Thyroid gland (tissue), 4 donors: Measurements from ENCODE around the gene PAPPA2.

Experiments used
- POLR2A ChIP-seq, 2 donors: fragments of 450-650 bp; IDR thresholded peaks; one replicate each; pipeline ENCODE4 v1.6.1; 2017; ENCODE audit warnings: antibody characterized with exemption in 2 of 2, mild to moderate bottlenecking in 2 of 2, moderate library complexity in 1 of 2
- TF ChIP-seq, protein P1 (sequence below), 6 experiments: fragments of 200-600 bp in 3 of 6; fragments of 450-650 bp in 3 of 6; sonication (generic) in 3 of 6; IDR thresholded peaks; one replicate each; pipeline ENCODE4 v1.5.1; 2016 to 2019; ENCODE audit warnings: antibody characterized with exemption in 6 of 6, mild to moderate bottlenecking in 2 of 6, inconsistent platforms in 1 of 6, moderate library complexity in 1 of 6

DNA sequence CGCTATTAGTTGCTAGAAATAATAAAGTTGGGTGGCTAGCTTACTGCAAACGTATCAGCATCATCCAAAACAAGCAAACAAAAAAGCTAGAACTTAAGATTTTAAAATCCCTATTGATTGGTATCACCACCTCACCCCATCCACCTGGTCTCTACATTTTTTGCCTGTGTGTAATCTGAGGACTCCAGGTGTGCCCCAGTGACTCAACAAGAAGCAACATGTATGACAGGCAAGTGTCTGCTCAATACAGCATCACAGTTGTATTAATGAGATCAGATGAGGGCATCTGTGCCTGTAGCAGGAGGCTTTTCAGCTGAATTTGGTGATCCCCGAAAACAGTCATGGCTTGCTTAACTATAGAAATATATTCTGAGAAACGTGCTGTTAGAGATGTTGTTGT is 14.6 kb upstream of the PAPPA2 start:
- TF ChIP-seq, protein P1, sequence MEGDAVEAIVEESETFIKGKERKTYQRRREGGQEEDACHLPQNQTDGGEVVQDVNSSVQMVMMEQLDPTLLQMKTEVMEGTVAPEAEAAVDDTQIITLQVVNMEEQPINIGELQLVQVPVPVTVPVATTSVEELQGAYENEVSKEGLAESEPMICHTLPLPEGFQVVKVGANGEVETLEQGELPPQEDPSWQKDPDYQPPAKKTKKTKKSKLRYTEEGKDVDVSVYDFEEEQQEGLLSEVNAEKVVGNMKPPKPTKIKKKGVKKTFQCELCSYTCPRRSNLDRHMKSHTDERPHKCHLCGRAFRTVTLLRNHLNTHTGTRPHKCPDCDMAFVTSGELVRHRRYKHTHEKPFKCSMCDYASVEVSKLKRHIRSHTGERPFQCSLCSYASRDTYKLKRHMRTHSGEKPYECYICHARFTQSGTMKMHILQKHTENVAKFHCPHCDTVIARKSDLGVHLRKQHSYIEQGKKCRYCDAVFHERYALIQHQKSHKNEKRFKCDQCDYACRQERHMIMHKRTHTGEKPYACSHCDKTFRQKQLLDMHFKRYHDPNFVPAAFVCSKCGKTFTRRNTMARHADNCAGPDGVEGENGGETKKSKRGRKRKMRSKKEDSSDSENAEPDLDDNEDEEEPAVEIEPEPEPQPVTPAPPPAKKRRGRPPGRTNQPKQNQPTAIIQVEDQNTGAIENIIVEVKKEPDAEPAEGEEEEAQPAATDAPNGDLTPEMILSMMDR (IDR thresholded peaks at IDR 0.05): no peak
- no peak for TF ChIP-seq POLR2A (IDR thresholded peaks at IDR 0.05)
